Adrenal gland (tissue), 5 donors: ENCODE measurements around the gene PIK3R3.

Experiments used
- POLR2A ChIP-seq, 2 donors: fragments of 450-650 bp; IDR thresholded peaks; one replicate each; pipeline ENCODE4 v1.6.1; 2017; ENCODE audit warnings: antibody characterized with exemption in 2 of 2, mild to moderate bottlenecking in 2 of 2, moderate library complexity in 1 of 2
- TF ChIP-seq, protein P1 (sequence below), 6 experiments: fragments of 450-650 bp in 4 of 6; fragments of 200-600 bp in 2 of 6; sonication (generic) in 1 of 6; IDR thresholded peaks; 1 replicate in 5 of 6; 2 replicates in 1 of 6; pipeline versions ENCODE4 v1.5.1 to v1.8.0; 2016 to 2021; ENCODE audit warnings: antibody characterized with exemption in 6 of 6, mild to moderate bottlenecking in 2 of 6, moderate library complexity in 1 of 6
- donor health status: DM: no; HTN: no; CAD: no.

DNA sequence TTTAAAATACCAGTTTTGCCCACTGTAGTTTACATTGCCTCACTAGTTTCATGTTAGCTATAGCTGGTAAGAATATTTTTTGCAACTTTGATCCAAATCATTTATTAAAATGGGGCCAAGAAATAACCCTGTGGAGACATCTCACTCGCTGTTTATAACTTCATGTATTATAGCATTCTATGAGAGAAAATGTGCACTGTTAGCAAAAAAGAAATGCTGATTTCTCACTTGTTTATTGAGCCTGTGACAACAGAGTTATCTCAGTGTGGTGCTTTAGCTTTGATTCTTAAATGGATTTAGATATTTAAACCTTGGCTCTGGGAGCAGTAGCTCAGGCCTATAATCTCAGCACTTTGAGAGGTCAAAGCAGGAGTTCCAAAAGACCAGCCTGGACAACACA, 127.9 kb downstream of the PIK3R3 start:
- TF ChIP-seq, protein P1, sequence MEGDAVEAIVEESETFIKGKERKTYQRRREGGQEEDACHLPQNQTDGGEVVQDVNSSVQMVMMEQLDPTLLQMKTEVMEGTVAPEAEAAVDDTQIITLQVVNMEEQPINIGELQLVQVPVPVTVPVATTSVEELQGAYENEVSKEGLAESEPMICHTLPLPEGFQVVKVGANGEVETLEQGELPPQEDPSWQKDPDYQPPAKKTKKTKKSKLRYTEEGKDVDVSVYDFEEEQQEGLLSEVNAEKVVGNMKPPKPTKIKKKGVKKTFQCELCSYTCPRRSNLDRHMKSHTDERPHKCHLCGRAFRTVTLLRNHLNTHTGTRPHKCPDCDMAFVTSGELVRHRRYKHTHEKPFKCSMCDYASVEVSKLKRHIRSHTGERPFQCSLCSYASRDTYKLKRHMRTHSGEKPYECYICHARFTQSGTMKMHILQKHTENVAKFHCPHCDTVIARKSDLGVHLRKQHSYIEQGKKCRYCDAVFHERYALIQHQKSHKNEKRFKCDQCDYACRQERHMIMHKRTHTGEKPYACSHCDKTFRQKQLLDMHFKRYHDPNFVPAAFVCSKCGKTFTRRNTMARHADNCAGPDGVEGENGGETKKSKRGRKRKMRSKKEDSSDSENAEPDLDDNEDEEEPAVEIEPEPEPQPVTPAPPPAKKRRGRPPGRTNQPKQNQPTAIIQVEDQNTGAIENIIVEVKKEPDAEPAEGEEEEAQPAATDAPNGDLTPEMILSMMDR (IDR thresholded peaks at IDR 0.05): no peak
- no peak for TF ChIP-seq POLR2A (IDR thresholded peaks at IDR 0.05)
